Measurements from ENCODE around the gene SLFN12L.

- TF ChIP-seq, protein P1, sequence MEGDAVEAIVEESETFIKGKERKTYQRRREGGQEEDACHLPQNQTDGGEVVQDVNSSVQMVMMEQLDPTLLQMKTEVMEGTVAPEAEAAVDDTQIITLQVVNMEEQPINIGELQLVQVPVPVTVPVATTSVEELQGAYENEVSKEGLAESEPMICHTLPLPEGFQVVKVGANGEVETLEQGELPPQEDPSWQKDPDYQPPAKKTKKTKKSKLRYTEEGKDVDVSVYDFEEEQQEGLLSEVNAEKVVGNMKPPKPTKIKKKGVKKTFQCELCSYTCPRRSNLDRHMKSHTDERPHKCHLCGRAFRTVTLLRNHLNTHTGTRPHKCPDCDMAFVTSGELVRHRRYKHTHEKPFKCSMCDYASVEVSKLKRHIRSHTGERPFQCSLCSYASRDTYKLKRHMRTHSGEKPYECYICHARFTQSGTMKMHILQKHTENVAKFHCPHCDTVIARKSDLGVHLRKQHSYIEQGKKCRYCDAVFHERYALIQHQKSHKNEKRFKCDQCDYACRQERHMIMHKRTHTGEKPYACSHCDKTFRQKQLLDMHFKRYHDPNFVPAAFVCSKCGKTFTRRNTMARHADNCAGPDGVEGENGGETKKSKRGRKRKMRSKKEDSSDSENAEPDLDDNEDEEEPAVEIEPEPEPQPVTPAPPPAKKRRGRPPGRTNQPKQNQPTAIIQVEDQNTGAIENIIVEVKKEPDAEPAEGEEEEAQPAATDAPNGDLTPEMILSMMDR (IDR thresholded peaks at IDR 0.05 in 2 of 3, conservative IDR thresholded peaks at IDR 0.05 in 1 of 3; ENCODE audit: insufficient read depth in 2 of 3, low read depth in 1 of 3, low read length in 3 of 3), result no peak
- TF ChIP-seq BCOR (IDR thresholded peaks at IDR 0.05) (no peak), EZH2 (IDR thresholded peaks at IDR 0.05; ENCODE audit: borderline replicate concordance, low read depth, low read length) (no peak), RNF219 (CRISPR knock-in tag; IDR thresholded peaks at IDR 0.05) (no peak), POLR2AphosphoS5 (IDR thresholded peaks at IDR 0.05; ENCODE audit: control insufficient read depth, insufficient read depth, low read depth, low read length) (no peak), MEF2A (IDR thresholded peaks at IDR 0.05; ENCODE audit: control insufficient read depth, low read depth, low read length) (no peak), JUND (IDR thresholded peaks at IDR 0.05; ENCODE audit: borderline replicate concordance, low read depth, low read length) (no peak), JUND (tag; IDR thresholded peaks at IDR 0.05; ENCODE audit: borderline replicate concordance, low read depth, low read length) (no peak), TCF7L2 (IDR thresholded peaks at IDR 0.05; ENCODE audit: low read depth, low read length) (no peak)
Measured at GRCh38 chr17:35499548-35499947, 37.9 kb downstream of the SLFN12L start.

All from K562 (cell line).